NCI-H460 (cell line): ENCODE results near the gene ADAMTSL1. TPM values are rescaled to one million over a fixed set of nuclear protein-coding genes. Genes with fewer than 3 reads are reported as not detected.

Experiments used
- DNase-seq: peaks from one replicate; pipeline ENCODE4 v3.0.0-alpha.2; 2016; ENCODE audit warnings: low read depth; ENCODE audit errors: extremely low read depth
- total RNA-seq: library from RNA; depleted of rRNA; stranded (reverse); fragments of >200 nt; shearing (Covaris generic); gene quantifications from 2 replicates; pipeline ENCODE4 v1.2.3, GENCODE V29; 2014

The ADAMTSL1 gene
- total RNA-seq, 1 experiment from 2014 or later, result 0.40 TPM

- no peak for DNase-seq
These were observed 162.8 kb downstream of the ADAMTSL1 start for GRCh38 chr9:18636781-18637180.

- no peak for DNase-seq
These were observed 164.7 kb downstream of the ADAMTSL1 start for GRCh38 chr9:18638371-18639249.

GRCh38 chr9:18639911-18640310 lies 166.0 kb downstream of the ADAMTSL1 start:
- DNase-seq, result no peak

GRCh38 chr9:18658804-18659705 lies 185.1 kb downstream of the ADAMTSL1 start:
- DNase-seq, result no peak

- DNase-seq, result no peak
These were observed 186.0 kb downstream of the ADAMTSL1 start for GRCh38 chr9:18660001-18660400.

- DNase-seq, result no peak
These were observed 188.4 kb downstream of the ADAMTSL1 start for GRCh38 chr9:18662320-18662719.

- DNase-seq, result no peak
These were observed 192.0 kb downstream of the ADAMTSL1 start for GRCh38 chr9:18665947-18666346.

GRCh38 chr9:18666348-18666747 lies 192.4 kb downstream of the ADAMTSL1 start:
- DNase-seq, result peak; percentile 6

GRCh38 chr9:18666986-18667772 lies 193.2 kb downstream of the ADAMTSL1 start:
- no peak for DNase-seq

GRCh38 chr9:18668944-18669343 lies 195.0 kb downstream of the ADAMTSL1 start:
- no peak for DNase-seq

- DNase-seq, result no peak
These were observed 198.8 kb downstream of the ADAMTSL1 start for GRCh38 chr9:18672706-18673105.

- DNase-seq, result no peak
These were observed 199.2 kb downstream of the ADAMTSL1 start for GRCh38 chr9:18673179-18673578.

- no peak for DNase-seq
These were observed 201.4 kb downstream of the ADAMTSL1 start for GRCh38 chr9:18675332-18675731.

GRCh38 chr9:18675973-18676372 lies 202.0 kb downstream of the ADAMTSL1 start:
- DNase-seq, result no peak

- no peak for DNase-seq
These were observed 202.6 kb downstream of the ADAMTSL1 start for GRCh38 chr9:18676525-18676924.

GRCh38 chr9:18678821-18679590 lies 205.1 kb downstream of the ADAMTSL1 start:
- no peak for DNase-seq

- DNase-seq, result no peak
These were observed 209.0 kb downstream of the ADAMTSL1 start for GRCh38 chr9:18682907-18683306.

- no peak for DNase-seq
These were observed 209.4 kb downstream of the ADAMTSL1 start for GRCh38 chr9:18683312-18683711.

GRCh38 chr9:18683851-18684250 lies 209.9 kb downstream of the ADAMTSL1 start:
- DNase-seq, result no peak
